GM19240 (cell line): ENCODE measurements around the gene TRPM1.

Experiments used
- DNase-seq: peaks from one replicate; pipeline ENCODE4 v3.0.0; 2011; ENCODE audit warnings: low spot score; ENCODE audit not compliant: insufficient read length

The TRPM1 gene

GRCh38 chr15:31101262-31102038 is at the start of gene TRPM1:
Gene TRPM1, minus strand, starts transcription at chr15:31101725. Its CDS starts 20,370 bp downstream, at chr15:31081355.
- no peak for DNase-seq

- DNase-seq, result no peak
Observed at GRCh38 chr15:31150732-31151231, 49.3 kb upstream of the TRPM1 start.

- DNase-seq, result no peak
Observed at GRCh38 chr15:31149987-31150386, 48.5 kb upstream of the TRPM1 start.

- no peak for DNase-seq
Observed at GRCh38 chr15:31149088-31149505, 47.6 kb upstream of the TRPM1 start.

- DNase-seq, result no peak
Observed at GRCh38 chr15:31148297-31149087, 47.0 kb upstream of the TRPM1 start.

GRCh38 chr15:31147944-31148296 is 46.4 kb upstream of the TRPM1 start:
- DNase-seq, result no peak

- no peak for DNase-seq
Observed at GRCh38 chr15:31147456-31147855, 45.9 kb upstream of the TRPM1 start.

- DNase-seq, result no peak
Observed at GRCh38 chr15:31145271-31145911, 43.9 kb upstream of the TRPM1 start.

GRCh38 chr15:31141792-31142191 is 40.3 kb upstream of the TRPM1 start:
- DNase-seq, result no peak

- DNase-seq, result no peak
Observed at GRCh38 chr15:31136607-31137328, 35.2 kb upstream of the TRPM1 start.

- DNase-seq, result no peak
Observed at GRCh38 chr15:31136016-31136415, 34.5 kb upstream of the TRPM1 start.

- DNase-seq, result no peak
Observed at GRCh38 chr15:31135523-31135922, 34.0 kb upstream of the TRPM1 start.

- DNase-seq, result no peak
Observed at GRCh38 chr15:31133890-31134289, 32.4 kb upstream of the TRPM1 start.

GRCh38 chr15:31131853-31132375 is 30.4 kb upstream of the TRPM1 start:
- DNase-seq, result no peak

- DNase-seq, result no peak
Observed at GRCh38 chr15:31130576-31131237, 29.2 kb upstream of the TRPM1 start.

- DNase-seq, result no peak
Observed at GRCh38 chr15:31129769-31130303, 28.3 kb upstream of the TRPM1 start.

- peak; percentile 43 for DNase-seq
Observed at GRCh38 chr15:31128919-31129768, 27.6 kb upstream of the TRPM1 start.

GRCh38 chr15:31128477-31128876 is 27.0 kb upstream of the TRPM1 start:
- DNase-seq, result no peak

- no peak for DNase-seq
Observed at GRCh38 chr15:31127596-31128261, 26.2 kb upstream of the TRPM1 start.
